OCI-M2 (cell line): ENCODE results near the gene ARHGEF39.
A peak's percentile ranks its signal among the peaks of the same experiment; 100 is the strongest.

Experiments
- DNase-seq: peaks from one replicate; lab custom pipeline; 2025; ENCODE audit not compliant: unreplicated experiment; lab: John Stamatoyannopoulos, UW

The ARHGEF39 gene

DNA sequence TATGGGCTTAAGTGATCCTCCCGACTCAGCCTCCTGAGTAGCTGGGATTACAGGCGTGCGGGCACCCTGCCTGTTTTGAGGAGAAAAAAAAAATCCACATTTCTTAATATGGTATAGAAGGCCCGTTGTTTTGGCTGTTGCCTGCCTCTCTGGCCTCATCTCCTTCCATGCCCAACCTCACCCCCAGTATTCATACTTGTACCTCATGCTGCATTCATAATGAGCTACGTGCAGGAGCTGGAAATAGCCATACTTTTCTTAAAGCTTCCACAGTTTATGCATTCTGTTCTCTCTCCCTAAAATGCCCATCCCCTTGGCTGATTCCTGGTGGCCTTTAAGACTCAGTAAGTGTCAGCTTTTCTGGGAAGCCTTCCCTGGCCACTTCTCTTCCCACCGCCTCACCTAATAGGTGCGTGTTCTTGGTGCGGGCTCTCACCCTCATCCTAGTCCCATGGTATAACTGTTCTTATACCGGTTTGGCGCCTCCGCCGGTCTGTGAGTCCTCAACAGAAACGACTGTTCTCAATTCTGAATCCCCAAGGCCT is 26.8 kb upstream of the ARHGEF39 start:
- no peak for DNase-seq

DNA sequence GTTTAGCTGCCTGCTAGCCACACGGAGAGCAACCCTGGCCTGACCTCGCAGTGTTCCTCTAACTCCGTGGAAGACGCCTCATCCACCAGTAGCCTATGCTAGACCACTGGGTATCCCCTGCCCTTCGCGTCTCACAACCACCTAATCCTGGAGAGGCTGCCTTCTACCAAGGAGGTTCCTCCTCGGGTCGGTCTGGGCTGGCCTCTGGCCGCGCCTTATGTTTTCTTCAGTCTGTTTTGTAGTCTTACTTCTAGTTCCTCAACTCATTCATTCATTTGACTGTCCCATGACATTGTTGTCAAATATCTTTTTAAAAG is 26.3 kb upstream of the ARHGEF39 start:
- peak; percentile 64 for DNase-seq

DNA sequence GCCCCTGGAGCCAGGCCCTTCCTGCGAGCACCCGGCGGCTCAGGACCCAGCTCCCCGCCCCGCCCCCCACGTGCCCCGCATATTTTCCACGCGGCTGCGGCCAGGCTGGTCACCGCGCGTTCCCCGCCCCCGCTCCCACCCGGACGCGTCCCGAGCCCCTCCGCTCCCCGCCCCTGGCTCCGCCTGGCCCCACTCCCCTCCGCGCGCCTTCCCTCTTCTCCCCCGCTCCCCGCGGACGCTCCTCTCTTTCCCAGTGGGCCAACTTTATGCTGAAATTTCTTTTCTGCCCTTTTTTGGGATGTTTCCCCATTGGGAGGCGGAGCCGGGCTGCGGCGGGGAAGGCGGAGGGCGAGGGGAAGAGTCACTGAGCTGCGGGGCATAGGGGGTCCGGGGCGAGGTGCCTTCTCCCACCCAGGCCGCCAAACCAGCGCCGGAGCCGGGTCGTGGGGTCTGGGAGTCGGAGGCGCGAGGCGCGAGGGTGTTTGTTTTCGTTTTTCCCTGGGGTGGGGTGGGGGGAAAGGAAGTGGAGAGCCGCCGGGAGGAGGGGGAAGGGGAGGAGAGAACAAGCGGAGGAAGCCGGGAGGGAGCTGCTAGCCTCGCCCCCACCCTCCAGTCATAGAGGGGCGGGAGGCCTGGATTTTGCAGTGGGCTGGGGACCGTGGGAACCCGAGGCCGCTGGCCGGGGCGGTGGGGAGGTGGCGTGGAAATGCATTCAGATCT is 25.8 kb upstream of the ARHGEF39 start:
- DNase-seq, result no peak

DNA sequence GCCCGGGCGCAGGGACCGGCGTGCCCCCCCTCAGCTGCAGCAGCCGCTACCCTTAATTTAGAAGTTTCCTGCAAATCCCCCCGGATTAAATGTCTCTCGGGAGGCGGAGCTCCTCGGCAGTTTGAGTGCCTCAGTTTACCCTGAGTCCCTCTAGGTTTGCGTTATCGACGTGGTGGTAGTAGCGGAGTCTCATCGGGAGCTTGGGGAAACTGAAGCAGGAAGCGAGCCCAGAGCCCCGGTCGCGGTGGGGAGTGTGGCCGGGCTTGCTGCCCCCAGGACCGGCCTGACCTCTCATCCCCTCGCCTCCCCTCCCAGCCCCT is 25.3 kb upstream of the ARHGEF39 start:
- DNase-seq, result no peak

GRCh38 chr9:35689542-35690293 is 24.7 kb upstream of the ARHGEF39 start, which contains the start of gene TPM2:
Gene TPM2 (minus strand): TSS chr9:35689925. CDS start chr9:35689817, 108 bp downstream.
- DNase-seq, result no peak

DNA sequence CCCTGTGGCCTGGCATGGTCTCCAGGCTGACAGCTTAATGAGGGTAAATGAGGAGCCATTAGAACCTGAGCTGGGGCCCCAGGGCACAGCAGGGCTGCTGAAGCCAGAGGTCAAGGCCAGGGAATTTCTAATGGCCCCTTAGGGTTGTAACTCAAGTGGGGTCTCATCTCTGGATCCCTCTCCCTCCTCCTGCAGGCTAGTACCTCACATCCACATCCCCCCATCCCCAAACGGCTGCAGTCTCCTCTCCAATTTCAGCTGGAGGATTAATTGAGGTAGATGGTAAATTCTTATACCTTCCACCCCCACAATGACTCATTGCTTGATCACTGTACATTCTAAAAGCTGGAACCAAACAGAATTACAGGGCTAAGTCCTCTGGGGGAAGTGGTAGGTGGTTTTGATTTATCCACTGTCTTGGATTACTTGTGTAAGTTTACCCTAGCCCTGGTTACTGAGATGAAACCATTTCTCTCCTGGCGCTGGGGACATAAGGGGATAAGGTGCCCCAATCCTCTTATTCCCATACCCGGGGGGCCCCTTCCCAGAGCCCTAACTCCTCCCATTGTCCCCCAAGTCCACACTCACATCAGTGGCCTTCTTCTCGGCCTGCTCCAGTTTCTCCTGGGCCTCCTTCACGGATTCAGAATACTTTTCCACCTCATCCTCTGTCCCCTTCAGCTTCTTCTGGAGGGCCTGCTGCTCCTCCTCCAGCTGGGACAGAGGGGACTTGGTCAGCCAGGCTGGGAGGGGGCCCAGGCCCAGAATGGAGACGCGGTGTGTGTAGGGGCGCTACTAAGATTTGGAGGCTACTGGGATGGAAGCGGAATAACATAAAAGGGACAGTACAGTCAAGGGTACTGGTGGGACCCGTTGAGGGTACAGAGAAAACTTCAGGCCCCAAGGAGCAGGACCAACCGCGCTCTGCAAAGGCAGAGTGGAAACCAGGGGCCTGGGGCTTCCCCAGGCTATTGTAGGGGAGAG is 23.9 kb upstream of the ARHGEF39 start:
- DNase-seq, result no peak

GRCh38 chr9:35687972-35688557 is 23.1 kb upstream of the ARHGEF39 start:
- DNase-seq, result no peak

DNA sequence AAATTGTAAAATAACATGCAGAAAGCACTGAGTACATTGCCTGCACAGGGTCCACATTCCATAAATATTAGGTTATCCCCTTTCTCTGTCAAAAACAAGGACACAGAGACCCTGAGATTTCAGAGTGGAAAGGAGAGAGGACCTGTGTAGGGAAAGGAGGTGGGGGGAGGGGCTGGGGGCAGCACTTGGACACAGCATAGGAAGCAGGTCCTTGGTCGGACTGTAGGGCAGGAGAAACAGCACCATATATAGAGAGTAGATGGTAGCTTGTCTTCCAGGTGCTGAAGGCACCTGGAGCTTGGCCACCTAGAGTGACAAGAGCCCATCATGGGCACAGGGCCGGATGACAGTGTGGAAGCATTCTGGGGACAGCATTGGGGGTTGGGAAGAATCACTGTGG is 22.3 kb upstream of the ARHGEF39 start:
- no peak for DNase-seq

DNA sequence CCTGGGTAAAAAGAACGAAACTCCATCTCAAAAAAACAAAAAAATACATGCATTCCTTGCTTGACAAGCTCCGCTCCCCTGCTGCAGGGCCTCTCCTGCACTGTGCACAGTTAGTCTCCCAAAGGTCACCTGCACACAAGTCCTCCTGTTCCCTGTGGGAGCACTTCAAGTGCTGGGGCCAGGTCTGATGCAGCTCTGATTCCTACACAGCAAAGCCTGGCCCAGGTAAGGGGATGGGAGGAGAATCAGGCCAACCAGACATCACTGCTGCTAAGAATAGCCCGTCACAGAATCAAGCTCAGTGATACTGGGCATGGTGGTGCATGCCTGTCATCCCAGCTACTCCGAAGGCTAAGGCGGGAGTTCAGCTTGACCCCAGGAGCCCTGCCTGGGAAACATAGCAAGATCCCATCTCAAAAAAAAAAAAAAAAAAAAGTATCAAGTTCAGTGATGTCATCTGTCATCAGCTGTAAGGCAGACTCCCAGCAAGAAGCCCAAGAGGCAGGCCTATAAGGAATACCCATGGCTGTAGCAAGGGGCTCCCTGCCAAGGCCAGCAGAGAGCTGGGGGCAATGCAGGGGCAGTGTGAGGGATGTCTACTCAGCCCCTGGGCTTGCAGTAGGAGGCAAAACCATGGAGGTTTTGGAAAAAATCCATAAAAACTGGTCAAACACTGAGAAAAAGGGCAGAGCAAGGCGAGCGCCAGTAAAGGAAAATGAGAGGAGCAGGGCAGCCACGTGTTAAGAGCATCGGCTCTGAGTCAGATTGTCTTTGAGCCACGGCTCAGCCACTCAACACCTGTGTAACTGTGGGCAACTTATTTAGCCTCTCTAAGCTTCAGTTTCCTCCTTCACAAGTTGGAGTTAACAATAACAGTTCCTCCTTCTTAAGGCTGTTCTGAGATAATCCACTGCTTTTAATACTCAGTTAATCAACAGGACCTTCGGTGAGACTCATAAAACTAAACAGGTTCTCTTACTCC is 21.5 kb upstream of the ARHGEF39 start:
- no peak for DNase-seq

- no peak for DNase-seq
Measured at GRCh38 chr9:35685506-35685905, 20.5 kb upstream of the ARHGEF39 start.

- no peak for DNase-seq
Measured at GRCh38 chr9:35684921-35685320, 19.9 kb upstream of the ARHGEF39 start.

DNA sequence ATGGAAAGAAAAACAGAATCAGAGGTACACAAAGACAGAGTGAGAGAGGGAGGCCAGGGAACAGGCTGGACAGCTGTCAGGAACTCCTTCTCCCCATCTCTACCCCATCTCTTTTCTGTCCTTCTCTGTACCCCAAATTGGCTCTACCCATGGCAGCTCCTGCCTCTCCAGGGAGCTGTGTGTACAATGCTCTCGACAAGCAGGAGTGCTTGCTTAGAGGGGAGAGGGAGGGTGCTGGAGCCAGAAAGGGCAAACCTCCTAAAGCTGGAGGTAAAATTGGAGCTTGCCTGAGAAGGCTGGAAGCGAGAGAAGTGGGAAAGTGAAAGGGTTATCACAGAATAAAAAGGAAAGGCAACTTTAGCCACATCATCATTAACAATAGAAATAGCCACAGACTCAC is 18.3 kb upstream of the ARHGEF39 start:
- DNase-seq, result no peak

DNA sequence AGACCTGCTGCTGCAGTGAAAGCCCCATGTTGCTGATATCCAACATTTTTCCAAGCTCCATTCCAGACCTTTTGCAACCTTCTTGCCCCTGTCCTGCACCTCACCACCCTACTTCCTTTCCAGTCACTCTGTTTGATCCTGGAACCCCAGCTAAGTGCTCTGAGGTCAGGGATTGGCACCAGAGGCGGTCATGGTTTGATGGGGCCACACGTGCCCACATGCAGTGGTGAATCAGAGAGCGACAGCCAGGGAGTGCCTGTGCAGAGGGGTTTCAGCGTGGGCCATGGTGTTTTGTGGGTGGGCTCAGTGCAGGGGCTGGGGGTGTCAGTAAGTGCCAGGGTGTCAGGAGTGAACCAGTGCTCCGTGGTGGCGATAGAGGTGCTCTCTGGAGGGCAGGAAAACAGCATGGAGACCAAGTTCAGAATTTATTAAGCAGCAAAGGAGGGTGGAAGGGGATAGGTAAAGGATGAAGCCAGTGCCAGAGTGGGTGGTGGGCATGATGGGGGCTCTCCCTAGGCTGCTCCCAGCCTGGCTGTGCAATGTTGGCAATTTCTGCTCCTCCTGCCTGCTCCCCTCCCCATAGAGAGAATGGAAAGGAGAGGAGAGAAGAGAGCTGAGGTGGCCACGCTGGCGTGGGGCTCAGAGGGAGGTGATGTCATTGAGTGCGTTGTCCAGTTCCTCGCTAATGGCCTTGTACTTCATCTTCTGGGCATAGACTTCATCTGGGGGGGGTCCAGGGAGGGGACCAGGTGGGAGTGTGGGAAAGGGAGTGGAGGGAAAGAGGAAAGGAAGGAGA is 17.7 kb upstream of the ARHGEF39 start:
- no peak for DNase-seq

DNA sequence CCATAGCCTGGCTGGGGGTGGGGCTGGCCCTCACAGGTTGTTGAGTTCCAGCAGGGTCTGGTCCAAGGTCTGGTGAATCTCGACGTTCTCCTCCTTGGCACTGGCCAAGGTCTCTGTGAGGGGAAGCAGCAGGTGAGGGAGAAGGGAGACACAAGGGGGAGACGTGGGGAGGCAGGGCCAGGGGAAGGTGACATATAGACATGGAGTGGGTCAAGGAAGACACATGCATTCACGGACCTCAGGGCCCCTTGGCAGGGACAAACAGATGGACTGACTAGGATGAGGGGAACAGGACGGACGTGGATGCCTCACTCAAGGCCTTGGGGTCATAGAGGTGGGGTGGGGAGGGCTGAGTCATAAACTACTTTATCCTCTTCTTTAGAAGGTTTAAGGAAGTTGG is 17.1 kb upstream of the ARHGEF39 start:
- DNase-seq, result no peak

DNA sequence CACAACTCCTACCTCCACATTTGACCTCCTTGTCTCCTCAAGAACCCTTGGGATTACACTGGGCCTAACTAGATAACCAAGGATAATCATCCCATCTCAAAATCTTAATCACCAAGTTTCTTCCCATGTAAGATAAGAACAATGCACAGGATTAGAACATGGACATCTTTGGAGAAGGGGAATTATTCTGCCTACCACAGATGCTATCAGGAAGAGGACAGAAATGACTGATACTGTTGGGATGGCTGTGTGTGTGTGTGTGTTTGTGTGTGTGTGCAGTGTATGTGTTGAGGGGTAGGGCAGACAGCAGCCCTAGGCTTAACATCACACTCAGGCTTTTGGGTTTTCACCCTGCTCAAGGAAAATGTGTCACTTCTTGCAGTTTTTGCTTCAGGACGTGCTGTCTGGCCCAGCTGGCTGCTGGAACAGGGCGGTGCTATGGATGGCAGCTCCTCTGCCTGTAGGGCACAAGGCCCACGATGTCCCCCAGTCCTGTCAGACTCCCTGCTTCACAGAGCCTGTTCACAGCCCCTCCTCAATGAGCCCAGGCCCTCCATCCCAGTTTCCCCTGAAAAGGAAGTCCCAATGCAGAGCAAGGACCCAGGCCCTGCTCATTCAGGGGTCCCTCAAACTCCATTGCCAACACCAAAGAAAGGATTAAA is 16.5 kb upstream of the ARHGEF39 start:
- no peak for DNase-seq

- no peak for DNase-seq
Measured at GRCh38 chr9:35680331-35681105, 15.5 kb upstream of the ARHGEF39 start.

GRCh38 chr9:35679766-35680330 is 14.9 kb upstream of the ARHGEF39 start:
- DNase-seq, result no peak
